Measurements from ENCODE around the gene GPS1.

Gene GPS1

DNA sequence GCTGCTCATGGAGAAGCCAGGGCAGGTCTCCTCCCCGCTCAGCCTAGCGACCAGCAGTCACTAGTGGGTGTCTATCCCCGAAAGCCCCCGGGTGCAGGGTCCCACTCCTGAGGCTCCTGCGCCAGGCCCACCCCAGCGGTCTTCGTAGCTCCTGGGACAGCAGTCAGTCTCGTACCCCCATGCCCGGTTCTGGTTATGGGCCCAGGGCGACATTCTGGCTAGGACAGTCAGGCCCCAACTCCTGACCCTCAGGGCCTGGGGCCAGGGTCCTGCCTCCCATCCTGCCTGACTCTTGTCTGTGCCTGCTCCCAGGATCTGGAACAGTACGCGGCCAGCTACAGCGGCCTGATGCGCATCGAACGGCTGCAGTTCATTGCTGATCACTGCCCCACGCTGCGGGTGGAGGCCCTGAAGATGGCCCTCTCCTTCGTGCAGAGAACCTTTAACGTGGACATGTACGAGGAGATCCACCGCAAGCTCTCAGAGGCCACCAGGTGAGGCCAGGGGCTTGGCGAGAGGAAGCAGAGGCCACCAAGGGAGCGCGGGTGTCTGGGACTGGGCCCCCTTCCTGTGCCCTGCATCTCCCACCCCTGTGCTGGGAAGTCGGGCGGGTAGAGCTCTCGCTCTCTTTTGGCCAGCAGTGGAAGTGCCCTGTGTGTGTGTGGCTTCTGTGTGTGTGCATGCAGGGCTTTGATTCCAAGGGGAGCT, 2.0 kb downstream of the GPS1 start:
- Histone ChIP-seq H3K36me3 (ENCODE audit: control insufficient read depth, insufficient read depth, low read length) (peaks cover 44% of the 10 kb centered on the region), H3K27me3 (ENCODE audit: control insufficient read depth, insufficient read depth, low read length) (no peaks in the 10 kb centered on the region; the same call in 1 of the 2 replicates), H3K9me3 (ENCODE audit: control insufficient read depth, insufficient read depth, low read length) (no peaks in the 10 kb centered on the region), H3K4me1 (ENCODE audit: control insufficient read depth, insufficient read depth, low read length) (peaks cover 5% of the 10 kb centered on the region; the same call in 1 of the 2 replicates), H3K27ac (ENCODE audit: low read length) (no peak overlapping the region), H3K4me3 (ENCODE audit: low read length) (no peak overlapping the region)
- WGBS (ENCODE audit: insufficient coverage, insufficient read length): no CpG with 5 or more reads among the region's 28 CpGs
- DNase-seq (ENCODE audit: low read depth, low spot score): no peak

DNA sequence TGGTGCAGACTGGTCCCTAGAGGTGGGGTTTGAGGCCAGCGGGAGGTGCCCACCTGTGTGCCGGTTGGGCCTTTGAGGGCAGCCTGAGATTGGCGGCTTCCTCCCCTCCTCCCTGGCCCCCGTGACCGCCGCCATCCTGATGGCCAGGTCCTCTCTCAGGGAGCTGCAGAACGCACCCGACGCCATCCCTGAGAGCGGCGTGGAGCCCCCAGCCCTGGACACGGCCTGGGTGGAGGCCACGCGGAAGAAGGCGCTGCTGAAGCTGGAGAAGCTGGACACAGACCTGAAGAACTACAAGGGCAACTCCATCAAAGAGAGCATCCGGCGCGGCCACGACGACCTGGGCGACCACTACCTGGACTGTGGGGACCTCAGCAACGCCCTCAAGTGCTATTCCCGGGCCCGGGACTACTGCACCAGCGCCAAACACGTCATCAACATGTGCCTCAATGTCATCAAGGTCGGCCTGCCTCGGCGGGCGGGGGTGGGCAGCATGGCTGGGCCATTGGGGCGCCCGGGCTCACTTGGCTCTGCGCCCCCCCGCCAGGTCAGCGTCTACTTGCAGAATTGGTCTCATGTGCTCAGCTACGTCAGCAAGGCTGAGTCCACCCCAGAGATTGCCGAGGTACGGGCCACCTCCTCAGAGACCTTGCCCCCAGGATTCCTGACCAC, 2.8 kb downstream of the GPS1 start:
- no CpG with 5 or more reads among the region's 38 CpGs for WGBS (ENCODE audit: insufficient coverage, insufficient read length)
- peaks cover 5% of the 10 kb centered on the region; the same call in 1 of the 2 replicates for H3K4me1 ChIP-seq (ENCODE audit: control insufficient read depth, insufficient read depth, low read length)
- DNase-seq (ENCODE audit: low read depth, low spot score): no peak
- no peaks in the 10 kb centered on the region; the same call in 1 of the 2 replicates for H3K27me3 ChIP-seq (ENCODE audit: control insufficient read depth, insufficient read depth, low read length)
- no peak overlapping the region for H3K4me3 ChIP-seq (ENCODE audit: low read length)
- H3K27ac ChIP-seq (ENCODE audit: low read length): no peak overlapping the region
- H3K36me3 ChIP-seq (ENCODE audit: control insufficient read depth, insufficient read depth, low read length): peaks cover 43% of the 10 kb centered on the region
- no peaks in the 10 kb centered on the region for H3K9me3 ChIP-seq (ENCODE audit: control insufficient read depth, insufficient read depth, low read length)

DNA sequence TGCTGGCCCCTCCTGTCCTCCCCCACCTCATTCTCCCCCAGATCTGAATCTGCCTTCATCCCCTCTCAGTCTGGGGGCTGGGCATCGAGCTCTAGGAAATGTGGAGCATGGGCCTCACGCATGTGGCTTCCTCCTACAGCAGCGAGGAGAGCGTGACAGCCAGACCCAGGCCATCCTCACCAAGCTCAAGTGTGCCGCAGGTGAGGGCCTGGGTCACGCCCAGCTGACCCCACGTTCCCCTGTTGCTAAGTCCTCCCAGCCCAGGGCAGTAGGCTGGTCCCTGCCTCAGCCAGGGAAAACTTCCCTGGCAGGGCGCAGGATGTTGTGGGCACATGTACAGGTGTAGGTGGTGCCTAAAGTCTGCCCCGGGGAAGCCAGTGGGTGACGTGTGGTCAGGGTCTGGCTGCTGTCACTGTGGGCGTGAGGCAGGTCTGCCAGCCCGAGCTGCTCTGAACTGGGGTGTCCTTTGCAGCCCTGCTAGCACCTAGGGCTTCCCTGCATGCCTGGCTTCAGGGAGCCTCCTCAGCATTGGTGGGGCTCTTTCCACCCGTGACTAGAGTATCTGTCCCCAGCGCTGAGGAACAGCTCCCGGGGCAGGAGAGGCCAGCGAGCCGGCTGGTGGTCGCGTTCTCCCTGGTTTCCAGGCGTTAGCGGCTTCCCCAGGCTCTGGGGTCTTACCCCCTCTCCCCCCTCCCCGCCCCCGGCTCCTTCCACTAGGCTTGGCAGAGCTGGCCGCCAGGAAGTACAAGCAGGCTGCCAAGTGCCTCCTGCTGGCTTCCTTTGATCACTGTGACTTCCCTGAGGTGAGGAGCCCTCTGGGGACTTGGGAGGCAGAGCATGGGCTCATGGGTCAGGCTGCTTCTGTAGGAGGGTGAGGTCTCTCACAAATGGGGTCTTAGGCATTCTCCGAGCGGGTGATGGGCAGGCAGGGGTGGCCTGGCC, 3.6 kb downstream of the GPS1 start:
- Histone ChIP-seq H3K27ac (ENCODE audit: low read length) (no peak overlapping the region), H3K36me3 (ENCODE audit: control insufficient read depth, insufficient read depth, low read length) (peaks cover 43% of the 10 kb centered on the region), H3K27me3 (ENCODE audit: control insufficient read depth, insufficient read depth, low read length) (no peaks in the 10 kb centered on the region; the same call in 1 of the 2 replicates), H3K4me3 (ENCODE audit: low read length) (no peak overlapping the region), H3K4me1 (ENCODE audit: control insufficient read depth, insufficient read depth, low read length) (peaks cover 5% of the 10 kb centered on the region; the same call in 1 of the 2 replicates), H3K9me3 (ENCODE audit: control insufficient read depth, insufficient read depth, low read length) (no peaks in the 10 kb centered on the region)
- no peak for DNase-seq (ENCODE audit: low read depth, low spot score)
- WGBS (ENCODE audit: insufficient coverage, insufficient read length): no CpG with 5 or more reads among the region's 26 CpGs

DNA sequence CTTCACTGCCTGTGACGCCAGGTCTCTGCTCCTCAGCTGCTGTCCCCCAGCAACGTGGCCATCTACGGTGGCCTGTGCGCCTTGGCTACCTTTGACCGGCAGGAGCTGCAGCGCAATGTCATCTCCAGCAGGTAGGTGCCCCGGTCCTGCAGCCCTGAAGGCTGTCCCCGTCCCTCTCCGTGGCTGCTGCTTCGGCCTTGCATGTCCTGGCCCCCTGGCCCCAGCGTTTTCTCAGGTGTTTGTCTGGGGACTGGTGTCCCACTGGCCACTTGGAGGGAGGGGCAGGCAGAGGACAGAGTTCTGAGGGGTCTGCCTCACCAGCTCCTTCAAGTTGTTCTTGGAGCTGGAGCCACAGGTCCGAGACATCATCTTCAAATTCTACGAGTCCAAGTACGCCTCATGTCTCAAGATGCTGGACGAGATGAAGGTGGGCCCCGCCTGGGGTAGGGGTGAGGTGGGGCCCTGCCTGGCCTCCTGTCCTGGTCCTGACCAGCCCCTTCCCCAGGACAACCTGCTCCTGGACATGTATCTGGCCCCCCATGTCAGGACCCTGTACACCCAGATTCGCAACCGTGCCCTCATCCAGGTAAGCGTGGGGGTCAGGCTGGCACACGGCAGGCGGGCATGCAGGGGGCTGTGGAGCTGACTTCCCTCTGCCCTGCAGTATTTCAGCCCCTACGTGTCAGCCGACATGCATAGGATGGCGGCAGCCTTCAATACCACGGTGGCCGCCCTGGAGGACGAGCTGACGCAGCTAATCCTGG, 4.4 kb downstream of the GPS1 start:
- Histone ChIP-seq H3K9me3 (ENCODE audit: control insufficient read depth, insufficient read depth, low read length) (no peaks in the 10 kb centered on the region), H3K4me1 (ENCODE audit: control insufficient read depth, insufficient read depth, low read length) (no peaks in the 10 kb centered on the region; the same call in 1 of the 2 replicates), H3K27ac (ENCODE audit: low read length) (no peak overlapping the region), H3K36me3 (ENCODE audit: control insufficient read depth, insufficient read depth, low read length) (peaks cover 52% of the 10 kb centered on the region), H3K4me3 (ENCODE audit: low read length) (no peak overlapping the region), H3K27me3 (ENCODE audit: control insufficient read depth, insufficient read depth, low read length) (no peaks in the 10 kb centered on the region; the same call in 1 of the 2 replicates)
- no CpG with 5 or more reads among the region's 28 CpGs for WGBS (ENCODE audit: insufficient coverage, insufficient read length)
- no peak for DNase-seq (ENCODE audit: low read depth, low spot score)

DNA sequence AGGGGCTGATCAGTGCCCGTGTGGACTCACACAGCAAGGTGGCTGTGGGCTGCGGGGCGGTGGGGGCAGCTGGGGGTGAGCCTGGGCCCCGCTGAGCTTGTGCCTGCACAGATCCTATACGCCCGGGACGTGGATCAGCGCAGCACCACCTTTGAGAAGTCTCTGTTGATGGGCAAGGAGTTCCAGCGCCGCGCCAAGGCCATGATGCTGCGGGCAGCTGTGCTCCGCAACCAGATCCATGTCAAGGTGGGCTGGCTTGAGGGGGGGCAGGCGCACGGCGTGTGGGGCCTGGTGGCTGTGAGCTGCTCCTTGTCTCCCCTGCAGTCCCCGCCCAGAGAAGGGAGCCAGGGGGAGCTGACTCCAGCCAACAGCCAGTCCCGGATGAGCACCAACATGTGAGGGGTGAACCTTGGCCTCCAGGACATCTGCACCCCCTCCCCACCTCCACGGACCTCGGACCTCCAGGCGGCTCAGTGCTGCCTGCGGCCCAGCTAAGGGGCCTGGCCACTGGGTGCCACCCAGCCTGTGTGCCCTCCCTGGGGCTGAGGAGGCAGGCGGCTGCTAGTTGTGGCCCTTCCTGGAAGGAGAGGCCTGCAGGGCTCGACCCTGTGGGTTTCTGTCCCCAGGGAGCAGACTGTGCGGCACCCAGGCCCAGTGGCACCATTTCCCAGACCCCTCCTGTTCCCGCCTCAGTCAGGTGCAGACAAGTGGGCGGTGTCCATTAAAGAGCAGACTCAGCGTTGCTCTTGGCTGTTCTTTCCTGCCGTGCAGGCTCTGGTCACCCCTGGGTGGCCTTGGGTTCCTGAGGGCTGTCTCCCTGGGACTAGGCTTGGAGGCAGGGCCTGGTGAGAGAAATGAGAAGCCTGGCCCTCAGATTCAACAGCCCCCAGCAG, 5.3 kb downstream of the GPS1 start:
- Histone ChIP-seq H3K4me3 (ENCODE audit: low read length) (no peak overlapping the region), H3K9me3 (ENCODE audit: control insufficient read depth, insufficient read depth, low read length) (no peaks in the 10 kb centered on the region), H3K27me3 (ENCODE audit: control insufficient read depth, insufficient read depth, low read length) (no peaks in the 10 kb centered on the region; the same call in 1 of the 2 replicates), H3K36me3 (ENCODE audit: control insufficient read depth, insufficient read depth, low read length) (peaks cover 56% of the 10 kb centered on the region), H3K4me1 (ENCODE audit: control insufficient read depth, insufficient read depth, low read length) (no peaks in the 10 kb centered on the region; the same call in 1 of the 2 replicates), H3K27ac (ENCODE audit: low read length) (no peak overlapping the region)
- whole genome bisulfite sequencing (ENCODE audit: insufficient coverage, insufficient read length): no CpG with 5 or more reads among the region's 29 CpGs
- DNase-seq (ENCODE audit: low read depth, low spot score): no peak

DNA sequence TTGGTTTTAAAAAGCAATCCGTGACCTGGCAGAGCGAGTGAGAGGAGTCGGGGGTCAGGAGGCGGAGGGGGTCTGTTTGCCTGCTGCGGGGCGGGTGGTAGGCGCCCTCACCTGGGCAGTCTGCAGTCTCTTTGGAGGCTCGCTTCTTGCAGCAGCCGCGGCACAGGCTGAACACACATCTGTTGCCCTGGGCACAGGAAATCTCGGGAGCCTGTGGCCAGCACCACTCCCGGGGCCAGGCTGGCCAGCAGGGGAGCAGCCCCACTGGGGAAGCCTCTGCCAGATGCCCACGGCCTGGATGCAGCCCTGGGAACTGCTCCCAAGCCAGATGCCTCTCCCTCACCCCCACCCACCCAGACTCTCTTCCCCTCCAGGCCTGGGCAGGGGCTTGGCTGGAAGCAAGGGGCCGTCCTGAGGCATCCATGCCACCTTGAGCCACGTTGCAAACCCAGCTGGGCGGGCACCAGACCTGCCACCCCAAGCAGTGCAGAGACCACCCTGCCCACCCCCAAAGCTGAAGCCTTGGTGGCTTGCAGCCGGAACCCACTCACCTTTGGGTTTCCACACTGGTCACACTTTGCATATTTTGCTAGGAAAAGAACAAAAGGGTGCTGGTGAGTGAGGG, 6.6 kb downstream of the GPS1 start:
- H3K36me3 ChIP-seq (ENCODE audit: control insufficient read depth, insufficient read depth, low read length): peaks cover 60% of the 10 kb centered on the region
- WGBS (ENCODE audit: insufficient coverage, insufficient read length): no CpG with 5 or more reads among the region's 17 CpGs
- H3K27ac ChIP-seq (ENCODE audit: low read length): no peak overlapping the region
- H3K9me3 ChIP-seq (ENCODE audit: control insufficient read depth, insufficient read depth, low read length): no peaks in the 10 kb centered on the region
- no peaks in the 10 kb centered on the region; the same call in 1 of the 2 replicates for H3K27me3 ChIP-seq (ENCODE audit: control insufficient read depth, insufficient read depth, low read length)
- H3K4me3 ChIP-seq (ENCODE audit: low read length): no peak overlapping the region
- no peaks in the 10 kb centered on the region for H3K4me1 ChIP-seq (ENCODE audit: control insufficient read depth, insufficient read depth, low read length)
- DNase-seq (ENCODE audit: low read depth, low spot score): no peak

DNA sequence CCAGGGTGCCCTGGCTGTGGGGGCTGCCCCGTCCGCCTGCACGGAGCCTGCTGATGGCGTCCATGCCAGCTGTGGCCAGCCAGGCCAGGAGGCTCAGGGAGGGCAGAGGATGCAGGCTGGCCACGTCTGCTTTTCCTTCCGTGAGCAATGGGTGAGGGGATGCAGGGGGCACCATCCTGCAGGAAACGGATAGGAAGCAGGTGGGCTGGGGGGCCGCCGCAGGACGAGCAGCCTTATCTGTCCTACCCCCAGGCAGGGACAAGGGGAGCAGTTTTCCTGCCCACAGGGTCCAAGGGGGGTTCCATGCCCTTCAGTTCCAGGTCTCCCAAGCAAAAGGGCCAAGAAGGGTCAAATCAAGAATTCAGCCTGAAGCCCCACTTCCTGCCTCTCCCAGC, 7.2 kb downstream of the GPS1 start:
- H3K27me3 ChIP-seq (ENCODE audit: control insufficient read depth, insufficient read depth, low read length): no peaks in the 10 kb centered on the region; the same call in 1 of the 2 replicates
- no peaks in the 10 kb centered on the region for H3K4me1 ChIP-seq (ENCODE audit: control insufficient read depth, insufficient read depth, low read length)
- H3K9me3 ChIP-seq (ENCODE audit: control insufficient read depth, insufficient read depth, low read length): no peaks in the 10 kb centered on the region
- H3K36me3 ChIP-seq (ENCODE audit: control insufficient read depth, insufficient read depth, low read length): peaks cover 57% of the 10 kb centered on the region
- DNase-seq (ENCODE audit: low read depth, low spot score): no peak
- no peak overlapping the region for H3K27ac ChIP-seq (ENCODE audit: low read length)
- no CpG with 5 or more reads among the region's 10 CpGs for WGBS (ENCODE audit: insufficient coverage, insufficient read length)
- no peak overlapping the region for H3K4me3 ChIP-seq (ENCODE audit: low read length)

- H3K4me3 ChIP-seq (ENCODE audit: low read length): no peak overlapping the region
Measured at GRCh38 chr17:82059272-82060000, 7.7 kb downstream of the GPS1 start.

More at GRCh38 chr17:82059272-82060000, 7.7 kb downstream of the GPS1 start:
- no peak for DNase-seq (ENCODE audit: low read depth, low spot score)
- H3K27me3 ChIP-seq (ENCODE audit: control insufficient read depth, insufficient read depth, low read length): no peaks in the 10 kb centered on the region; the same call in 1 of the 2 replicates
- no CpG with 5 or more reads among the region's 19 CpGs for WGBS (ENCODE audit: insufficient coverage, insufficient read length)
- peaks cover 55% of the 10 kb centered on the region for H3K36me3 ChIP-seq (ENCODE audit: control insufficient read depth, insufficient read depth, low read length)
- H3K27ac ChIP-seq (ENCODE audit: low read length): no peak overlapping the region
- H3K9me3 ChIP-seq (ENCODE audit: control insufficient read depth, insufficient read depth, low read length): no peaks in the 10 kb centered on the region
- no peaks in the 10 kb centered on the region for H3K4me1 ChIP-seq (ENCODE audit: control insufficient read depth, insufficient read depth, low read length)

Data from iPS DF 6.9 (cell line).